Endothelial cell of umbilical vein (primary cell): Measurements from ENCODE around the gene PI3. TPM values are rescaled to one million over a fixed set of nuclear protein-coding genes. Genes with fewer than 3 reads are reported as not detected.

Experiments
- BruUV-seq: library from RNA; stranded (reverse); fragments of 400-500 nt; replicated peaks from 2 replicates; lab custom pipeline; 2021; lab: Mats Ljungman, UMichigan
- CTCF ChIA-PET: fragments of 300-600, 350-600 bp; sonication (Branson Sonifier 250); formaldehyde crosslinking; loops from one replicate; lab custom pipeline; 2021; ENCODE audit warnings: antibody characterized with exemption, inconsistent platforms; lab: Charles Lee
- POLR2A ChIA-PET: fragments of 300-600, 350-600 bp; sonication (Branson Sonifier 250); formaldehyde crosslinking; loops from one replicate; lab custom pipeline; 2021; ENCODE audit warnings: antibody characterized with exemption, inconsistent platforms; lab: Charles Lee
- DNase-seq: peaks from one replicate; pipeline ENCODE4 v3.0.0-alpha.2; 2011; ENCODE audit warnings: low read depth, low spot score
- FAIRE-seq: peaks from 2 replicates; lab custom pipeline; 2011; peaks lifted over from hg19 to GRCh38; lab: Jason Lieb, UNC
- H2AFZ ChIP-seq: 2 replicates; pipeline ENCODE4 v1.6.0; 2012; ENCODE audit warnings: low read depth, low read length, control low read depth, inconsistent platforms
- H3K27ac ChIP-seq: 2 replicates; pipeline ENCODE4 v1.5.1; 2011; ENCODE audit warnings: low read depth, mild to moderate bottlenecking, control low read depth, low read length, moderate library complexity; ENCODE audit not compliant: insufficient read depth
- H3K27me3 ChIP-seq, 2 experiments: 2 replicates each; pipeline versions ENCODE4 v1.6.0 to v1.6.1; 2011; ENCODE audit warnings: low read length in 2 of 2, mixed read lengths in 1 of 2; ENCODE audit not compliant: control insufficient read depth in 2 of 2, insufficient read depth in 2 of 2
- H3K36me3 ChIP-seq, 2 experiments: 2 replicates in 1 of 2; 3 replicates in 1 of 2; pipeline ENCODE4 v1.5.1; 2011; ENCODE audit warnings: low read length in 2 of 2, mild to moderate bottlenecking in 1 of 2, moderate library complexity in 1 of 2; ENCODE audit not compliant: control insufficient read depth in 2 of 2, insufficient read depth in 2 of 2; ENCODE audit errors: extremely low read depth in 1 of 2
- H3K4me1 ChIP-seq: 3 replicates; pipeline ENCODE4 v1.5.1; 2011; ENCODE audit warnings: mild to moderate bottlenecking, low read length; ENCODE audit not compliant: control insufficient read depth, insufficient read depth; ENCODE audit errors: extremely low read depth
- H3K4me2 ChIP-seq: 2 replicates; pipeline ENCODE4 v1.6.1; 2011; ENCODE audit warnings: low read length, control low read depth, mixed read lengths; ENCODE audit not compliant: insufficient read depth
- H3K4me3 ChIP-seq, 3 experiments: fragments of 200-600 bp in 1 of 3; sonication (generic), shearing (Covaris generic) in 1 of 3; replicated peaks in 1 of 3; 2 replicates each; pipeline ENCODE4 v1.5.1; 2011 to 2016; ENCODE audit warnings: control low read depth in 3 of 3, low read length in 3 of 3, mild to moderate bottlenecking in 2 of 3, inconsistent platforms in 1 of 3, low read depth in 1 of 3, moderate library complexity in 1 of 3; ENCODE audit not compliant: insufficient read depth in 1 of 3
- H3K79me2 ChIP-seq: 2 replicates; pipeline ENCODE4 v1.6.0; 2012; ENCODE audit warnings: low read length, inconsistent platforms; ENCODE audit not compliant: control insufficient read depth, insufficient read depth
- H3K9ac ChIP-seq: replicated peaks from 2 replicates; pipeline ENCODE3; 2011; ENCODE audit warnings: low read length, control low read depth; ENCODE audit not compliant: insufficient read depth; ENCODE audit errors: extremely low read depth
- H3K9me1 ChIP-seq: replicated peaks from 3 replicates; pipeline ENCODE4 v1.6.0; 2011; ENCODE audit warnings: mild to moderate bottlenecking, low read length; ENCODE audit not compliant: control insufficient read depth, insufficient read depth; ENCODE audit errors: extremely low read depth
- H3K9me3 ChIP-seq: replicated peaks from 2 replicates; pipeline ENCODE4 v1.5.1; 2012; ENCODE audit warnings: low read length, inconsistent platforms; ENCODE audit not compliant: control insufficient read depth, insufficient read depth
- H4K20me1 ChIP-seq: replicated peaks from 2 replicates; pipeline ENCODE3; 2011; ENCODE audit warnings: mild to moderate bottlenecking, low read length; ENCODE audit not compliant: control insufficient read depth, insufficient read depth; ENCODE audit errors: extremely low read depth
- FOS ChIP-seq: IDR thresholded peaks from 2 replicates; pipeline ENCODE4 v1.6.1; 2011; ENCODE audit warnings: mild to moderate bottlenecking, low read length, moderate library complexity, borderline replicate concordance; ENCODE audit not compliant: insufficient read depth
- GATA2 ChIP-seq: IDR thresholded peaks from 2 replicates; pipeline ENCODE4 v1.7.0; 2011; ENCODE audit warnings: low read depth, mild to moderate bottlenecking, moderate library complexity, mixed read lengths, low read length; ENCODE audit not compliant: insufficient read length, insufficient read depth
- MAX ChIP-seq: IDR thresholded peaks from 2 replicates; pipeline ENCODE4 v1.6.1; 2011; ENCODE audit not compliant: insufficient read depth, insufficient read length
- POLR2A ChIP-seq: IDR thresholded peaks from 2 replicates; pipeline ENCODE4 v1.6.1; 2012; ENCODE audit warnings: low read depth, mild to moderate bottlenecking, control low read depth, low read length
- POLR2AphosphoS5 ChIP-seq: IDR thresholded peaks from 2 replicates; pipeline ENCODE4 v1.6.1; 2012; ENCODE audit warnings: low read depth, mild to moderate bottlenecking, control low read depth, low read length, moderate library complexity; ENCODE audit not compliant: insufficient read depth
- dilution Hi-C: fragments of 300-500 bp; cut with MboI; formaldehyde crosslinking; loops from one replicate; pipeline ENCODE4 v1.15.0; 2019; ENCODE audit warnings: low sequenced_read_pairs; ENCODE audit not compliant: extremely low pct_ligation_motif_present
- intact Hi-C: fragments of 100-400 bp; cut with micrococcal nuclease; formaldehyde crosslinking; loops from one replicate; pipeline ENCODE4 v1.10.0; 2022
- polyA plus RNA-seq, 4 experiments: library from polyadenylated mRNA; depleted of rRNA in 3 of 4; stranded (reverse) in 3 of 4; unstranded in 1 of 4; fragments of >200 nt; gene quantifications; 2 replicates each; pipeline versions ENCODE4 v1.2.1 to v1.2.3, GENCODE V29; 2011 to 2012; ENCODE audit warnings: missing spikeins in 1 of 4
- total RNA-seq: library from RNA; stranded (reverse); gene quantifications from 2 replicates; pipeline ENCODE4 v1.2.3, GENCODE V29; 2021

PI3 gene
- total and polyA plus RNA-seq, 2 donors (not counting 3 experiments of a cell fraction or from before 2014, with no cell fraction given): not detected

- DNase-seq (no peak), FAIRE-seq (no peak)
- Histone ChIP-seq H3K4me1 (no peaks in the 10 kb centered on the region), H3K27ac (no peak overlapping the region), H3K36me3 (no peaks in the 10 kb centered on the region), H3K4me2 (no peak overlapping the region), H3K79me2 (no peaks in the 10 kb centered on the region), H3K9ac (no peak overlapping the region), H4K20me1 (no peaks in the 10 kb centered on the region), H2AFZ (no peak overlapping the region), H3K9me3 (no peaks in the 10 kb centered on the region), H3K4me3 (no peak overlapping the region), H3K27me3 (no peaks in the 10 kb centered on the region), H3K9me1 (no peaks in the 10 kb centered on the region)
- dilution Hi-C loops: no loop called here
- BruUV-seq: no TSS peak
- no peak for TF ChIP-seq FOS
- TF ChIP-seq MAX: no peak
- TF ChIP-seq POLR2AphosphoS5: no peak
- TF ChIP-seq POLR2A: no peak
- TF ChIP-seq GATA2: no peak
- intact Hi-C loops: no loop called here
- POLR2A ChIA-PET: no interaction called here
- CTCF ChIA-PET: no interaction called here
Measured at GRCh38 chr20:45211569-45212474, 37.1 kb downstream of the PI3 start.

GRCh38 chr20:45212836-45213235 lies 38.1 kb downstream of the PI3 start:
- Histone ChIP-seq H3K9me1 (no peaks in the 10 kb centered on the region), H3K4me2 (no peak overlapping the region), H3K9me3 (no peaks in the 10 kb centered on the region), H2AFZ (no peak overlapping the region), H3K36me3 (no peaks in the 10 kb centered on the region), H3K4me3 (no peak overlapping the region), H4K20me1 (no peaks in the 10 kb centered on the region), H3K4me1 (no peaks in the 10 kb centered on the region), H3K27ac (no peak overlapping the region), H3K79me2 (no peaks in the 10 kb centered on the region), H3K9ac (no peak overlapping the region), H3K27me3 (no peaks in the 10 kb centered on the region)
- no peak for FAIRE-seq
- no peak for DNase-seq
- dilution Hi-C loops: no loop called here
- ChIA-PET CTCF (no interaction called here), POLR2A (no interaction called here)
- BruUV-seq: no TSS peak
- TF ChIP-seq GATA2 (no peak), MAX (no peak), POLR2AphosphoS5 (no peak), POLR2A (no peak), FOS (no peak)
- intact Hi-C loops: no loop called here
